GM12878 (cell line): ENCODE data around the gene DNAJC17. TPM values are rescaled to one million over a fixed set of nuclear protein-coding genes. Genes with fewer than 3 reads are reported as not detected.

Source experiments
- ATF7 ChIP-seq: fragments of 450-650 bp; IDR thresholded peaks from 2 replicates; pipeline ENCODE4 v1.6.1; 2016; ENCODE audit warnings: low read depth, mild to moderate bottlenecking
- BCL11A ChIP-seq: IDR thresholded peaks from 2 replicates; pipeline ENCODE4 v1.6.1; 2011; ENCODE audit warnings: low read depth, low read length
- DPF2 ChIP-seq: fragments of 450-650 bp; IDR thresholded peaks from 2 replicates; pipeline ENCODE4 v1.6.1; 2017; ENCODE audit warnings: mild to moderate bottlenecking
- E4F1 ChIP-seq: fragments of 450-650 bp; IDR thresholded peaks from 2 replicates; pipeline ENCODE4 v1.6.1; 2018; ENCODE audit warnings: borderline replicate concordance, mild to moderate bottlenecking; ENCODE audit not compliant: partially characterized antibody
- GATAD2B ChIP-seq: fragments of 450-650 bp; conservative IDR thresholded peaks from 2 replicates; pipeline ENCODE4 v1.6.1; 2017; ENCODE audit warnings: low read depth, mild to moderate bottlenecking, moderate library complexity
- HDAC2 ChIP-seq: fragments of 200-600 bp; sonication (generic); IDR thresholded peaks from 2 replicates; pipeline ENCODE4 v1.6.1; 2017
- JUND ChIP-seq: IDR thresholded peaks from 2 replicates; pipeline ENCODE4 v1.6.1; 2012; ENCODE audit warnings: low read depth, mild to moderate bottlenecking, low read length, improper control_type of control experiment, moderate library complexity
- RUNX3 ChIP-seq: IDR thresholded peaks from 2 replicates; pipeline ENCODE4 v1.6.1; 2012; ENCODE audit warnings: low read length, inconsistent platforms
- SMARCA5 ChIP-seq: fragments of 450-650 bp; IDR thresholded peaks from 2 replicates; pipeline ENCODE4 v1.6.1; 2017; ENCODE audit warnings: mild to moderate bottlenecking
- SMC3 ChIP-seq: IDR thresholded peaks from 2 replicates; pipeline ENCODE4 v1.6.1; 2011; ENCODE audit warnings: low read length, improper control_type of control experiment, borderline replicate concordance
- SRF ChIP-seq, 2 experiments: IDR thresholded peaks; 2 replicates each; pipeline ENCODE4 v1.6.1; 2011; ENCODE audit warnings: low read depth in 2 of 2, low read length in 2 of 2, mild to moderate bottlenecking in 1 of 2, moderate library complexity in 1 of 2
- ZBTB11 ChIP-seq: fragments of 450-650 bp; formaldehyde crosslinking; IDR thresholded peaks from 2 replicates; pipeline ENCODE4 v1.5.0; 2022; ENCODE audit warnings: mild to moderate bottlenecking, missing genetic modification characterization
- polyA plus RNA-seq, 11 experiments: library from polyadenylated mRNA; depleted of rRNA in 4 of 11; unstranded in 6 of 11; stranded (reverse) in 5 of 11; fragments of >200 nt; fragmentation: Nextera tagmentation in 4 of 11; fragmentation: Illumina TruSeq in 1 of 11; extraction: Ambion mirVana in 4 of 11; extraction: Trizol in 1 of 11; gene quantifications; 1 replicate in 1 of 11; 2 replicates in 10 of 11; pipeline versions ENCODE4 v1.2.1 to v1.2.3, GENCODE V29; 2011 to 2016; ENCODE audit warnings: inconsistent platforms in 2 of 11, missing spikeins in 2 of 11, low read depth in 1 of 11
- total RNA-seq, 4 experiments: library from RNA; depleted of rRNA in 3 of 4; stranded (reverse); fragments of >200 nt in 3 of 4; fragmentation: Illumina TruSeq in 1 of 4; extraction: Trizol in 1 of 4; gene quantifications; 2 replicates each; pipeline versions ENCODE4 v1.2.1 to v1.2.3, GENCODE V29; 2013 to 2021

Gene DNAJC17
- total and polyA plus RNA-seq, 10 of the 15 experiments (the other 5 are each of a cell fraction or from before 2014, with no cell fraction given): 6.1 to 62.8 (median 45.4) TPM

GRCh38 chr15:40807888-40808461, 702 bp upstream of the DNAJC17 start (continued):
- 0 out of 2 replicates have a peak, but pooled peaks have one; percentile 0 for TF ChIP-seq GATAD2B
- no peak for TF ChIP-seq ATF7
- no peak for TF ChIP-seq DPF2
- no peak for TF ChIP-seq HDAC2
- TF ChIP-seq SMC3: no peak
- no peak for TF ChIP-seq E4F1
- no peak for TF ChIP-seq SRF (IDR thresholded peaks at IDR 0.05; ENCODE audit: low read depth in 2 of 2, low read length in 2 of 2)
- TF ChIP-seq RUNX3: peak; percentile 20; the same call in 1 of the 2 replicates
- no peak for TF ChIP-seq BCL11A
- no peak for TF ChIP-seq ZBTB11 (CRISPR knock-in tag)
- TF ChIP-seq JUND: no peak
- 0 out of 2 replicates have a peak, but pooled peaks have one; percentile 52 for TF ChIP-seq SMARCA5
